ENCODE measurements around the gene MRNIP.
"Not testable (repeated sequence)": the region's sequence is repeated elsewhere in the genome, so short reads cannot be mapped to it uniquely, and the experiment has no call there.

The MRNIP gene

GRCh38 chr5:179802207-179802883 lies 56.3 kb downstream of the MRNIP start:
- no peak for DNase-seq

- peak; percentile 51 for DNase-seq
These were observed 57.1 kb downstream of the MRNIP start for GRCh38 chr5:179801304-179802206.

DNA sequence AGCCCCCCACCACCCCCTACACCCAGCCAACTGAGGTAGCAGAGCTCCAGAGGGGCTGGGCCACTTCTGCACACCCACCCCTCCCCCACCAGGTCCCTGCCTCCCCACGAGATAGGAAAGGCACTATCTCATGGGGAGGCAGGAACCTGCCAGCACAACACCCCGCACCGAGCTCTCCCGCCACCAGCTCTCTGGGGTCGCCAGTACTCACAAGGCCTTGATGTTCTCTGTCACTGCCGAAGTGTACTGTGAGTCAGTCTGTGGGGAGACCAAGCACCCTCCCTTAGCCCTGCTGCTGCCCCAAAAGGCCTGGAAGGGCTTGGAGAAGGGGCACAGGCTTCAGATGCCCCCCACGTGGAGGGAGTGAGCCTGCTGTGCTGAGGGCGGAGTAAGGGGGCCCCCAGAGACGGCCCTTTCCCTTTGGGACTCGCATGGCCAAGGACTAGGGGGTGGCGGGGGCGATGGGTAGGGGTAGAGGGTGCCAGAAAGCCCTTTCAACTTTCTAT lies 57.9 kb downstream of the MRNIP start:
- DNase-seq, result no peak

DNA sequence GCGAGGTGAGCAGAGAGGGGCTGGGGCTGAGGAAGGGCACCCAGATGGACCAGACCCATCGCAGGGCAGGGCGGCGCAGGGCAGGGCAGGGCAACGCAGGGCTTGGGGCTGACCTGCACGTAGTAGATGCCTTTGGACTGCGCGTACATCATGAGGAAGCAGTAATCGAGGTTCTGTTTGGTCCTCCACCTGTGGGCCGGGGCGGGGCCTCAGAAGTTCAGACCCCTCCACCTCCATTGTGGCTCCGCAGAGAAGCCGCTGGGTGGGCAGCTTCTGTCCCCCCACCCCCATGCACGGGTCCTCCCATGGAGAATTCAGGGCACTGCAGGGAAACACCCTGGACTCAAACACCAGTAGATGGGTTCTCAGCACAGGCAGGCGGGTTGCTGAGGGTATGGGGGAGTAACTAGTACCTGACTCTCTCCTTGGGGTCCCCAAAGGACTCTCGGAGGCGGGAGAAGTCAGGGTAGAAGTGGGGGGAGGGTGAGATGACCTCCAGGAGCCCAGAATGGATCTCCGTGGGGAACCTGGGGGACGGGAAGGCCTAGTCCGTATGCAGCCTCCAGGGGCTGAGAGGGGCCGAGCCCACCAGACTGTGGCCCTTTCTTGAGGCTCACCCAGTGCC lies 58.4 kb downstream of the MRNIP start:
- no peak for DNase-seq

DNA sequence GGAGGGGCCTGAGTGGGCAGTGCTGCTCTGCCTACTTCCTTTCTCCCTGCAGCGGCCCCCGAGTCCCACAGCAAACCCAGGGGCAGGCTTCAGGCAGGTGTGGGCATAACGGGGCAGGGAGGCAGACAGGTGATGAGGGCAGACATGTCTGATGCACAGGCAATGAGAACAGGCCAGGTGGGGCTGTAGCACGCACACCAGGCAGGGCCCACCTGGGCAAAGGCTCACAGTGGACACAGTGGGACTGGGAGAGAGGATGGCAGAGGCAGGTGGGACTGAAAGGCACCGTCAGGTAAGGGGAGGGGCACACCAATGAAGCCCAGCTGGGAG lies 59.0 kb downstream of the MRNIP start:
- no peak for DNase-seq

- no peak for DNase-seq
These were observed 59.6 kb downstream of the MRNIP start for GRCh38 chr5:179798771-179799643.

- no peak for DNase-seq
These were observed 60.4 kb downstream of the MRNIP start for GRCh38 chr5:179798144-179798770.

- no peak for DNase-seq
These were observed 60.9 kb downstream of the MRNIP start for GRCh38 chr5:179797741-179798140.

DNA sequence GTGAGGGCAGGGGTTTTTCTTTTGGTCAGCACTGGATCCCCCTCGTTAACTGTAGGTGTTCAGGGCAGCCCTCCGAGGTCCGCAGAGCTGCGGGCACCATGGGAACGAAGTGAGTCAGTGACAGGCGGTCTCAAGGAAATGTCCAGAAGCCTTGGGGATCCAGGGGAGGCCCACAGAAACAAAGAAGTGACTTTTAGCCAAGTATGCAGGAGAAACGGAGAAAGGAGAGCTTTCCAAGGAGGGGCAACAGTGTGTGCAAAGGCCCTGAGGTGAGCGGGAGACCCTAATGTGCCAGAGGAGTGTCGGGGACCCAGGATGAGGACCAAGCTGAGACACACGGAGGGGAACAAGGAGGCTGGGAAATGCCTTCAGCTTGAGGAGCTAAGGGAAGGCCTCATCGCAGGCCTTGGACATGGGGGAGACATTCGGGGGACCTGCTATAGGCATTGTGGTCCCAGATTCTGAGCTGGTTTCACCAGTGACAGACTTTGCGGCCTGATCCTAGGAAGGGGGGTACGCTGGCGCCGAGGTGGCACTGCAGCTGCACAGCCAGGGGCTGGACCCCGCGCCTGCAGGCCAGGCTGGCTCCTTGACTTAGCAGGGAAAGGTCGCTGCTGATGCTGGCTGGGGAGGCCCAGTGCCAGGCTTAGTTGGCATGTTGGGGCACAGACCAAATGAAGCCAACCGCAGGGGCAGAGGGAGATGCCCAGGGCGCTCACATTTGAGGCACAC lies 61.6 kb downstream of the MRNIP start:
- no peak for DNase-seq

- peak; percentile 71 for DNase-seq
These were observed 62.5 kb downstream of the MRNIP start for GRCh38 chr5:179795863-179796833.

DNA sequence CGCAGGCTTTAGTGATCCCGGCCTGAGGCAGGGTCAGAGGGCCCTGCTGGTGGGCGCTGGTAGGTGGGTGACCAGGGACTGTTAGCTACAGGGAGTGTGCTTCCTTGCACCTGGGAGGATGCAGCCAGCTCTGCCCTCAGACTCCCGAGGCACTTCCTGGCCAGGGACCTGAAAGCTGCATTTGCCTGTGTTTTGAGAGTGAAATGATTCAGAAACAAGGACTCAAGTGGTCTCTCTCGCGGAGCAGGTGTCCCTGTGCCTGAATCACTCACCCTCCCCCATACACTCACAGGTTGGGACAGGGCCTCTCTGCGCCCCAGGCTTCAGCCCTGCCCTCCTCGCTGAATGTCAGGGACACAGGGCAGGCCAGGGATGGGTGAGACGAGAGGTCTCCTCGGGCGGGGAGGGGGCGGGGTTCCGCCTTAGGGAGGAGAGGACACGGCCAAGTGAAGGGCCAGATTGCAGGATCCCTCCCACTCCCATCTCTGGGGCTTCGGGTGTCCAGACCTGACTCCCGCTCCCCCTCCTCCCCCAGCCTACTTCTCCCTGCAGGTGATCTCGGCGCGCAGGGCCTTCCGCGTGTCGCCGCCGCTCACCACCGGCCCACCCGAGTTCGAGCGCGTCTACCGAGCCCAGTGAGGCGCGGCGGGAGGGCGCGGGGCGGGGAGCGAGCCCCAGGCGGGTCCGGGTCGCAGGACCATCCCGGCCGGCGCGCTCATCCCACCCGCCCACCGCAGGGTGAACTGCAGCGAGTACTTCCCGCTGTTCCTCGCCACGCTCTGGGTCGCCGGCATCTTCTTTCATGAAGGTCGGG lies 63.4 kb downstream of the MRNIP start:
- no peak for DNase-seq

DNA sequence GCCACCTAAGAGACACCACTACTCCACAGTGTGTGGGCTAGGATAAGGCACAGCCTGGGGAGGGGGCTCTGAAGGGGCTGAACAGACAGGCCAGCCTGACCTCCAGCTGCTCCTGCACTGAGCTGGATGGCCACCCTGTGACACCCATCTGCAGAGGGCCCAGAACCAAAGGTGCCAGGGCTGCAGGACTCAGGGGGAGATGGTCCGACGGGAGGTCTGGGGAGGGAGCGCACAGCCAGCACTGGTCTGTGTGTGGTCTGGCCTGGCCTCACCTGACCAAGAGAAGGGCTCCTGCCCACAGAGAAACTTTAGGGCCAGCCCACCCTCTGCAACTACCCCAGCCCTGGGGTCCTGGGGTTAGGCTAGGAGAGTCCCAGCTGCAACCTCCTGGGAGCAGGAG lies 64.0 kb downstream of the MRNIP start:
- no peak for DNase-seq

DNA sequence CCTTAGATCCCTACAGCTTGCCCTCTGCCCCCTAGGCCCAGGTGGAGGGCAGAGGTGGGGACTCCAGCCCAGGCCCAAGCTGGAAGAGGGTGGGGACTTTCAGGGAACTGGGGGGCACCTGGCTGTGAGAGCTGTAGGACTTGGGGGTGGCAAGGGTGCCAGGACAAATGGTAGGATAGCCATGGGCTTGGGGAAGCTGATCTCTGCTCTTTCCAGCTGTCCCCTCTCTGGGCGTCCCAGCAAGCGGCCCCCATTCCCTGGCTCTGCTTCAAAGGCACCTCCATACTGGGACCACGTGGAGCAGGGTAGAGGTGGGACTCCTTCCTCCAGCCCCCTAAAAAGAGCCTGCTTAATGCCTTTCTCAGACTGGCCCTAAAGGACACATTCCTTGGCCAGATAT lies 64.4 kb downstream of the MRNIP start:
- DNase-seq, result no peak

DNA sequence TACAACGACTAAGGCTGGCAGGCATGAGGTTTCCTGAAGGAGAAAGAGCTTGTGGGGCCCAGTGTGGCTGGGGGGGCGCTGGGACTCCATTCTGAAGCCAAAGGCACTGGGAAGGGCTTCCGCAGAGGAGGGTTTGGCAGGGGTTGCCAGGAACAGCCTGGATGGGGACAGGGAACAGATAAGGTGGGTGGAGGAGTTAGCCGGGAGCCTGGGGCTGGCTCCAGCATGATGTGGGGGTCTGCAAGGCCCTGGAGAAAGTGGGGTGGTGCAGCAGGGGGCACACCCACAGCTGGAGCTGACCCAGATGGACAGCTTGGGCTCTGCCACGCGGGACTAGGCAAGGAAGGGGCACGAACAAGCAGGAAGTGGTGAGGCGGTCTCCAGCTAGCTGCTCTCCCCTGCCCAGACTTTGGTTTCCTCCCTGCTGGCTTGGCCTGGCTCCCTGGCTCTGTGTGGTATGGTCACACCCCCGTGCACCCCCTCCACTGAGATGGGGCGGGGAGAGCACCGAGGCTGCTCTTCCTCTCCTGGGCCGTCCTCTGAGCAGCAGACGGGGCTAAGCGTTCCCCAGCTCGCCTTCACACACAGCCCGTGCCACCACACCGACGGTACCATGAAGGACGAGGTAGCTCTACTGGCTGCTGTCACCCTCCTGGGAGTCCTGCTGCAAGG lies 65.0 kb downstream of the MRNIP start, which contains the start of gene LTC4S:
LTC4S (plus strand) TSS at position 519 of the 672 bp plus-strand sequence; CDS start at position 614, 95 bp downstream.
- peak; percentile 51 for DNase-seq

DNA sequence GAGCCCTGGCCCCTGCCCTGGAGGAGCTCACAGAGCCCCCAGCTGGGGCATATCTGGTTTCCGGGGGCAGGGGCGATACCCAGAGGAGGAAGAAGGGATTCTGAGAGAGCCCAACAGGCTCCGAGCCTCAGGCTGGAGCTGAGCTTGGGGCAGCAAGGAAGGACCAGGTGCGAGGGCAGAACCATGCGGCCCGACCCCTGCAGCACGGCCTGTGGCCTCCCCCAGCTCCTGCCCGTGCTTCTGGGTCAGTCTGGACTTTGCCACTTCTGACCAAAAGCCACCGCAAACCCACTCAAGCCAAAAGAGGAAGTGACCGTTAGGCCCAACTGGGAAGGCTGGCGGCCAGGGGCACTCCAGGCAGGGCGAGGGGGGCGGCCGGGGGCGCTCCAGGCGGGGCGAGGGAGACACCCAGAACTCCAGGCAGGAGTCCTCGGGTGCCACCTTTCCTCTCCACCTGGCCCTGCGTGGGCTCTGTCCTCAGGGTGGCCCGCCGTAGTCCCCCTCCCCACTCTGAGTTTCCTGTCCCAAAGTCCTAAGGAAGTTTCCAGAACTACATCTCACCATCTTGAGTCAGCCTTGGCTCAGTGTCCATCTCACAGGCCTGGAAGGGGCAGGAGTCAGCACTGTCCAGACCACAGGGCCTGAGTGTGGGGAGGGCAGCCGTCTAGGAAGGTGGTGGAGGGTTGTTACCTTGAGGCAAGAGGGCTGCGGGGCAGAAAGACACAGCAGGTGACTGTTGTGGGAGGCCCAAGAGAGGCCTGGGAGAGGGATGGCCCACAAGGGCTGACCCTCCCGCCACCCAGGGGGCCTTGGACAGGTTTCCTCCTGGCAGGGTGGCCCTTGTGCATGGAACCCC lies 65.8 kb downstream of the MRNIP start:
- no peak for DNase-seq

DNA sequence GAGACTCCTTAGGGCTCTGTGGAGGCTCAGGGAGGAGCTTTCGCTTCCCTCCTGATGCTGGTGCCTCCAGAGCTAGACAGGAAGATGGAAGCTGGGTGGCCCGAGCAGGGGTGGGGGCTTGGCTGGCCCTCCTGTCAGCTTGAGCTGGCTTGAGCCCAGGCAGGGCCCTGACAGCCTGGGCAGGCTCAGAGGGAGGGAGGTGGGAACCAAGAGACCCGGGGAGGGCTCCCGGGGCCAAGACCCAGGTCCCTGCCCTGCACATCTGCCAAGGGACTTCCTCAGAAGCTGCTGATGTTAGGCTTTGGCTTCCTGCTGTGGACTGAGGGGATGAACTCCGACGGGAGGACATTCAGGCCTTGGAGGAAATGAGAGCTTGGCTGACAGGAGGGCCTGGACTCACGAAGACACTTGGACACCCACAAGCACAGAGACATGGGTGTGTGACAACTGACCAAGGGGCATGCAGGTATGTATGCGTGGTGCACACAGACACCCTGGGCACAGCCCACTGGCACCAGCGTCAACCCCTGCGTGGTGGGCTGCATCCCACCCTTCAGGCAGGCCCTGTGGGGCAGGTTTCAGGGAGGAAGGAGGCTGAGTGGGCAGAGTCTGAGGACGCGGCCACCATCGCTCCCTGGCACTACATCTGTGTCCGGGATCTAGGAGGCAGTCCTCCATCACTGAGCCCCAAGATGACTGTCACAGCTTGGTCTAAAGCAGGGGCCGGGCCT lies 66.6 kb downstream of the MRNIP start:
- DNase-seq, result no peak

DNA sequence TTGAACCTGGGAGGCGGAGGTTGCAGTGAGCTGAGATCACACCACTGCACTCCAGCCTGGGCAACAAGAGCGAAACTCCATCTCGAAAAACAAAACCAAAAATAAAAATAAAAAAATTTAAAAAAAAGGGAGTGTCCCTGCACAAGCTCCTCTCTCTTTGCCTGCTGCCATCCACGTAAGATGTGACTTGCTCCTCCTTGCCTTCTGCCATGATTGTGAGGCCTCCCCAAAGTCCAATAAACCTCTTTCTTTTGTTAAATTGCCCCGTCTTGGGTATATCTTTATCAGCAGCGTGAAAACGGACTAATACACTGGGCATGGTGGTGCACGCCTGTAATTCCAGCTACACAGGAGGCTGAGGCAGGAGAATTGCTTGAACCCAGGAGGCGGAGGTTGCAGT lies 69.3 kb downstream of the MRNIP start:
- not testable (repeated sequence) for DNase-seq

Data from fibroblast of skin of right quadriceps (primary cell).